ENCODE data around the gene ATP10B. TPM values are rescaled to one million over a fixed set of nuclear protein-coding genes. Genes with fewer than 3 reads are reported as not detected.

The ATP10B gene
- total RNA-seq, 1 experiment from 2014 or later = not detected

DNA sequence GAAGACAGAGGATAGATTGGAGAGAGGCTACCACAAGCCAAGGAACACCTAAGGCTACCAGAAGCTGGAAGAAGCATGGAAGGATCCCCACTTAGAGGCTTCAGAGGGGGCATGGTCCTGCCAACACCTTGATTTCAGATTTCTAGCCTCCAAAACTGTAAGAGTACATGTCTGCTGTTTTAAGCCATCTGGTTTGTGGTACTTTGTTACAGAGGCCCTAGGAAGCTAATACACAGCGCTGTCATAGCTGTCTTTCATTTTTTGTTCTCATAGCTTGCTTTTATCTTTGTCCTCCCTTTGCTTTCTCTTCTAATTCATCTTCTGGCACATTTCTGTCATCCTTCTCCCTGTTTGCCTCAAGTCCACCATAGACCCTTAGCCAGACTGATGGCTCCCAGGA lies 104.5 kb downstream of the ATP10B start:
- DNase-seq (ENCODE audit: low read depth, low spot score) (no peak), ATAC-seq (no peak)
- H3K9me3 ChIP-seq (ENCODE audit: control insufficient read depth, insufficient read depth, low read depth, low read length) = no peaks in the 10 kb centered on the region
- H3K27ac ChIP-seq (ENCODE audit: low read length) = no peak overlapping the region
- in situ Hi-C loops (cut with HindIII; ENCODE audit: low pct_unique_long_range_greater_than_20kb, low sequenced_read_pairs) (no loop called here), intact Hi-C loops (cut with micrococcal nuclease; ENCODE audit: unreplicated experiment) (no loop called here)
- no peak overlapping the region for H3K4me3 ChIP-seq (ENCODE audit: low read depth in 2 of 2, low read length in 2 of 2)
- H3K27me3 ChIP-seq (ENCODE audit: control insufficient read depth, insufficient read depth, low read length) = no peaks in the 10 kb centered on the region
- BruUV-seq (replicated peaks) = no TSS peak
- ChIA-PET POLR2A (no interaction called here), CTCF (no interaction called here)
- no peaks in the 10 kb centered on the region for H3K4me1 ChIP-seq (ENCODE audit: control insufficient read depth, insufficient read depth, low read length)
- H3K36me3 ChIP-seq (ENCODE audit: control insufficient read depth, insufficient read depth, low read length) = no peaks in the 10 kb centered on the region
- TF ChIP-seq, protein P1, sequence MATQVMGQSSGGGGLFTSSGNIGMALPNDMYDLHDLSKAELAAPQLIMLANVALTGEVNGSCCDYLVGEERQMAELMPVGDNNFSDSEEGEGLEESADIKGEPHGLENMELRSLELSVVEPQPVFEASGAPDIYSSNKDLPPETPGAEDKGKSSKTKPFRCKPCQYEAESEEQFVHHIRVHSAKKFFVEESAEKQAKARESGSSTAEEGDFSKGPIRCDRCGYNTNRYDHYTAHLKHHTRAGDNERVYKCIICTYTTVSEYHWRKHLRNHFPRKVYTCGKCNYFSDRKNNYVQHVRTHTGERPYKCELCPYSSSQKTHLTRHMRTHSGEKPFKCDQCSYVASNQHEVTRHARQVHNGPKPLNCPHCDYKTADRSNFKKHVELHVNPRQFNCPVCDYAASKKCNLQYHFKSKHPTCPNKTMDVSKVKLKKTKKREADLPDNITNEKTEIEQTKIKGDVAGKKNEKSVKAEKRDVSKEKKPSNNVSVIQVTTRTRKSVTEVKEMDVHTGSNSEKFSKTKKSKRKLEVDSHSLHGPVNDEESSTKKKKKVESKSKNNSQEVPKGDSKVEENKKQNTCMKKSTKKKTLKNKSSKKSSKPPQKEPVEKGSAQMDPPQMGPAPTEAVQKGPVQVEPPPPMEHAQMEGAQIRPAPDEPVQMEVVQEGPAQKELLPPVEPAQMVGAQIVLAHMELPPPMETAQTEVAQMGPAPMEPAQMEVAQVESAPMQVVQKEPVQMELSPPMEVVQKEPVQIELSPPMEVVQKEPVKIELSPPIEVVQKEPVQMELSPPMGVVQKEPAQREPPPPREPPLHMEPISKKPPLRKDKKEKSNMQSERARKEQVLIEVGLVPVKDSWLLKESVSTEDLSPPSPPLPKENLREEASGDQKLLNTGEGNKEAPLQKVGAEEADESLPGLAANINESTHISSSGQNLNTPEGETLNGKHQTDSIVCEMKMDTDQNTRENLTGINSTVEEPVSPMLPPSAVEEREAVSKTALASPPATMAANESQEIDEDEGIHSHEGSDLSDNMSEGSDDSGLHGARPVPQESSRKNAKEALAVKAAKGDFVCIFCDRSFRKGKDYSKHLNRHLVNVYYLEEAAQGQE (IDR thresholded peaks at IDR 0.05; ENCODE audit: insufficient read depth in 1 of 2, low read depth in 2 of 2, low read length in 1 of 2) = no peak
- TF ChIP-seq SIN3A (IDR thresholded peaks at IDR 0.05; ENCODE audit: borderline replicate concordance, insufficient read depth, low read depth, low read length) = no peak
- no peak for TF ChIP-seq POLR2AphosphoS5 (IDR thresholded peaks at IDR 0.05; ENCODE audit: low read depth, low read length)
- no peak for TF ChIP-seq TCF7L2 (IDR thresholded peaks at IDR 0.05; ENCODE audit: low read depth, low read length)
- TF ChIP-seq, protein P2, sequence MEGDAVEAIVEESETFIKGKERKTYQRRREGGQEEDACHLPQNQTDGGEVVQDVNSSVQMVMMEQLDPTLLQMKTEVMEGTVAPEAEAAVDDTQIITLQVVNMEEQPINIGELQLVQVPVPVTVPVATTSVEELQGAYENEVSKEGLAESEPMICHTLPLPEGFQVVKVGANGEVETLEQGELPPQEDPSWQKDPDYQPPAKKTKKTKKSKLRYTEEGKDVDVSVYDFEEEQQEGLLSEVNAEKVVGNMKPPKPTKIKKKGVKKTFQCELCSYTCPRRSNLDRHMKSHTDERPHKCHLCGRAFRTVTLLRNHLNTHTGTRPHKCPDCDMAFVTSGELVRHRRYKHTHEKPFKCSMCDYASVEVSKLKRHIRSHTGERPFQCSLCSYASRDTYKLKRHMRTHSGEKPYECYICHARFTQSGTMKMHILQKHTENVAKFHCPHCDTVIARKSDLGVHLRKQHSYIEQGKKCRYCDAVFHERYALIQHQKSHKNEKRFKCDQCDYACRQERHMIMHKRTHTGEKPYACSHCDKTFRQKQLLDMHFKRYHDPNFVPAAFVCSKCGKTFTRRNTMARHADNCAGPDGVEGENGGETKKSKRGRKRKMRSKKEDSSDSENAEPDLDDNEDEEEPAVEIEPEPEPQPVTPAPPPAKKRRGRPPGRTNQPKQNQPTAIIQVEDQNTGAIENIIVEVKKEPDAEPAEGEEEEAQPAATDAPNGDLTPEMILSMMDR (IDR thresholded peaks at IDR 0.05) = no peak

DNA sequence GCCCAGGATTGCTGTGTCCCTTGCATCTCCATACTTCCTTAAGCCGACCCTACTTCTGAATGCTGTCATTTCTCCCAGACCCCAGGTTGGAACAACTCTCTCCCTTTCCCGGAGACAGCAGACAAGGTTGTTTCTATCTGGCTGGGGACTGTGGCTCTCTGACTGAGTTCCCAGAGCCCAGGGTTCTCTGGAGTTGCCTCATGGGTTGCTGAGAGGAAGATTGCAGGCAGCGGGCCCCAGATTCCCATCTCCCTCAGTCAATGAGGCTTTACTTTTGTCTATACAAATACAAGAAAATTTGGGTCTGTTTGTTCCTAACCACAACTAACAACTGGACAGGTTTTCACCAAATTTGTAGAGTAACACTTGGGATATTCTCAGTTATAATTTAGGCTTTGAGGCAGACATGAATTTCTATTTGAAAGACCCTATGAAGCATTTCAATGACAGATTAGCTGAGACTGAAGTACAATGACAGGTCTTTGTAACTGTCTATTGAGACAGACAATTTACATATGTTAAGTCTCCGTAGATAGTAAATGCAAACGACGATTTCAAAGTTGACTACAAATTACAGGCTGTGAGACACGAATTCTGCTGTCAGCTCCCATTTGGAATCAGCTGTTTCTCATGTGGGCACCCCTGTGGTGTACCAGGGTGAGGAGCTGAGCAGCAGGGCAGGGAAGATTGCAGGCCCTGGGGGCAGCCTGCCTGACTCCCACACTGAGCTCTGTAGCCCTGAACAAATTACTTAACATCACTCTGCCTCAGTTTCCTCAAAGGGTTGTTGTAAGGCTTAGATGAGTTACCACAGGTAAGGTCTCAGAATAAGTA lies 107.5 kb downstream of the ATP10B start:
- CTCF ChIA-PET = no interaction called here

More for the DNA sequence above, 107.5 kb downstream of the ATP10B start:
- in situ Hi-C loops (cut with HindIII; ENCODE audit: low pct_unique_long_range_greater_than_20kb, low sequenced_read_pairs) (no loop called here), intact Hi-C loops (cut with micrococcal nuclease; ENCODE audit: unreplicated experiment) (no loop called here)
- POLR2A ChIA-PET = no interaction called here
- H3K4me3 ChIP-seq (ENCODE audit: low read depth in 2 of 2, low read length in 2 of 2) = no peak overlapping the region
- H3K27me3 ChIP-seq (ENCODE audit: control insufficient read depth, insufficient read depth, low read length) = no peaks in the 10 kb centered on the region
- no peaks in the 10 kb centered on the region for H3K36me3 ChIP-seq (ENCODE audit: control insufficient read depth, insufficient read depth, low read length)
- TF ChIP-seq POLR2AphosphoS5 (IDR thresholded peaks at IDR 0.05; ENCODE audit: low read depth, low read length) (no peak), TCF7L2 (IDR thresholded peaks at IDR 0.05; ENCODE audit: low read depth, low read length) (no peak), SIN3A (IDR thresholded peaks at IDR 0.05; ENCODE audit: borderline replicate concordance, insufficient read depth, low read depth, low read length) (no peak)
- TF ChIP-seq, protein P1 (IDR thresholded peaks at IDR 0.05; ENCODE audit: insufficient read depth in 1 of 2, low read depth in 2 of 2, low read length in 1 of 2) = no peak
- TF ChIP-seq, protein P2 (IDR thresholded peaks at IDR 0.05) = no peak
- no peak overlapping the region for H3K27ac ChIP-seq (ENCODE audit: low read length)
- H3K9me3 ChIP-seq (ENCODE audit: control insufficient read depth, insufficient read depth, low read depth, low read length) = no peaks in the 10 kb centered on the region
- H3K4me1 ChIP-seq (ENCODE audit: control insufficient read depth, insufficient read depth, low read length) = no peaks in the 10 kb centered on the region
- BruUV-seq (replicated peaks) = no TSS peak
- ATAC-seq (no peak), DNase-seq (ENCODE audit: low read depth, low spot score) (no peak)
